Fibroblast of villous mesenchyme (primary cell): ENCODE data around the gene SIRT2. TPM values are rescaled to one million over a fixed set of nuclear protein-coding genes. Genes with fewer than 3 reads are reported as not detected.

Experiments
- DNase-seq: peaks from one replicate; pipeline ENCODE4 v3.0.0-alpha.2; 2010; ENCODE audit warnings: low read depth
- H3K4me3 ChIP-seq: 2 replicates; pipeline ENCODE4 v1.5.1; 2011; ENCODE audit warnings: low read depth, mild to moderate bottlenecking, low read length
- CTCF ChIP-seq: IDR thresholded peaks from 2 replicates; pipeline ENCODE4 v1.5.1; 2012; ENCODE audit warnings: low read depth, mild to moderate bottlenecking, low read length; ENCODE audit not compliant: insufficient read depth
- total RNA-seq: library from RNA; depleted of rRNA; stranded (reverse); fragments of >200 nt; gene quantifications from 2 replicates; pipeline ENCODE4 v1.2.3, GENCODE V29; 2012

SIRT2 gene
- total RNA-seq, 1 donor = 45.3 TPM

DNA sequence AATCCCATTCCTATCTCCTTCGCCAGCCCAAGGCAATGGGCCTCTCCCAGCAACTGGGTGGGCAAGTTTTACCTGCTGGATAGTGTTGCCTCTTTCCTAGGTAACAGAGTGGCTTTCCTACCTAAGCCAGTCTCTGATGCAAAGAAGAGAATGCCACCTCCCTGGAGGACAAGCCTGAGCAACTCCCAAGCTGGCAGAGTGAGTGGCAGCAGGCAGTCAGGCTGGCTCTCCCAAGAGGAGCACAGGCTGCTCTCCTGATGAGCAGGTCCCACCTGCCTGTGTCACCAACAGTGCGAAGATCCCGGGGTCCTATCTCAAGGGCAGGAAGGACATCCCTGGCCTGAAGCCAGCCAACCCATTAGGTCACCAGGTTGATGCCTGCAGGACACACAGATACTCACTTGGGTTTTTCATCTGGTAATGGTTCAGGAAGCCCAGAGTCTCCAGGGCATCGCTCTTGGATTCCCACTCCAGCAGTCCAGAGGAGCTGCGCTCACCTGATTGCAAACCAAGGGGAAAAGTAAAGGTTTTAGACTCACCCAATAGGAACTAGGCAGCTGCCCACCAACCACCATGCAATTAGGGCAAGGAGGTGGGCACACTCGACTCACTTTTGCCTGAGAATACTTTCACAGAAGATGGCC lies 62.3 kb downstream of the SIRT2 start:
- no peak overlapping the region for H3K4me3 ChIP-seq
- TF ChIP-seq CTCF = no peak

DNA sequence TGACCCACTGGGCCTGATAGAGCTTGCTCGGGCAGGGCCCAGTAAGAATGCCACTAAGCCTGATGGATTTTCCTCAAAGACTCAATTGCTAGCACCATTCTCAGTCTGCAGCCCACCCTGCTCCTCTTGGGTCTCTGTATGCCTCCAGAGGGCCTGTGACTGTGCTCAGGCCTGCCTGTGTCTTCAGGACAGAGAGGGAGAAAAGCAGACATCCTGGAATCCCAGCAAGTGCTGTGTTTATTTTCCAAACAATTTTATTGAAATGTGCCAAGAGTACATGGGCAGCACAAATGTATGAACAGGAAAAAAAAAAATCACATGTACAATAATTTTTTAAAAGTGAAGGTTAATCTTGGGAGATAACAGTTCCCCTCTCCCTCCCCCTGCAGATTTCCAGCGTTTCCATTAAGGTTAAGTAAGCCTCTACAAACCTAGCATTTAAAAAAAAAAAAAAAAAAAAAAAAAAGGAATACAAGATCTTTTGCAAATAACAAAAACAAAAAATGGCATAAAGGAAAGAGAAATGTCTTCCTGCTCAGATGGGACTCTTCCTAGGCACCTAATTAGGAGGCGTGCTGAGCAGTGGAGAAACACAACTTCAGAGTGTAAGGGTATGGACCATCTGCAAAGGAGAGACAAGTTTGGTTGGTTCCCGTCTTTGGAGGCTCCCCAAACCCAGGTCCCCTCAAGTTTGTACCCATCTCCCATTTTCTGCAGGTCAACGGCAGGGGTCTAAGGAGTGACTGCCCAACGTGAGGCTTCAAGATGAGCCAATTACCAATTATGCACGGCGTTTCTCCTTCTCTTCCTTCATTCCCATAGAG lies 63.0 kb downstream of the SIRT2 start:
- H3K4me3 ChIP-seq = no peak overlapping the region
- no peak for TF ChIP-seq CTCF
- no peak for DNase-seq

More for the DNA sequence above, 62.3 kb downstream of the SIRT2 start:
- DNase-seq = no peak

GRCh38 chr19:38834590-38834989 lies 64.8 kb downstream of the SIRT2 start:
- TF ChIP-seq CTCF = no peak

GRCh38 chr19:38834104-38834490 lies 65.3 kb downstream of the SIRT2 start:
- peak; percentile 22 for DNase-seq
- TF ChIP-seq CTCF = no peak
- no peak overlapping the region for H3K4me3 ChIP-seq

More at GRCh38 chr19:38834590-38834989, 64.8 kb downstream of the SIRT2 start:
- no peak for DNase-seq
- H3K4me3 ChIP-seq = no peak overlapping the region

GRCh38 chr19:38833092-38833425 lies 66.4 kb downstream of the SIRT2 start:
- DNase-seq = peak; percentile 57
- no peak overlapping the region for H3K4me3 ChIP-seq
- TF ChIP-seq CTCF = no peak

GRCh38 chr19:38831142-38831605 lies 68.2 kb downstream of the SIRT2 start:
- TF ChIP-seq CTCF = no peak
- DNase-seq = peak; percentile 98
- H3K4me3 ChIP-seq = peak overlapping the region; percentile 70
